WTC11 (cell line): ENCODE results near the gene TCP11. TPM values are rescaled to one million over a fixed set of nuclear protein-coding genes. Genes with fewer than 3 reads are reported as not detected.

Experiments used
- ATAC-seq: fragments of 200-7000 bp; cut with Tn5 transposase; 2 replicates; pipeline ENCODE4 v1.10.0; 2021; ENCODE audit warnings: mild to moderate bottlenecking, moderate library complexity
- CTCF ChIA-PET: fragments of 300-600 bp; sonication (Branson Sonifier 250); formaldehyde crosslinking; loops from one replicate; lab custom pipeline; 2021; ENCODE audit warnings: antibody characterized with exemption; lab: Charles Lee
- POLR2A ChIA-PET: fragments of 350-600 bp; sonication (Branson Sonifier 250); formaldehyde crosslinking; loops from one replicate; lab custom pipeline; 2021; ENCODE audit warnings: antibody characterized with exemption; lab: Charles Lee
- DNase-seq: peaks from one replicate; pipeline ENCODE4 v3.0.0; 2021; ENCODE audit warnings: low spot score
- H3K27ac Mint-ChIP-seq: 2 replicates; pipeline ENCODE4 v1.8.0; 2021; ENCODE audit warnings: mixed read lengths
- H3K27me3 Mint-ChIP-seq: 2 replicates; pipeline ENCODE4 v1.8.0; 2021; ENCODE audit warnings: low read depth, mild to moderate bottlenecking, moderate library complexity, mixed read lengths
- H3K36me3 Mint-ChIP-seq: 2 replicates; pipeline ENCODE4 v1.8.0; 2021; ENCODE audit warnings: mixed read lengths
- H3K4me1 Mint-ChIP-seq: 2 replicates; pipeline ENCODE4 v1.8.0; 2022; ENCODE audit warnings: mixed read lengths
- H3K4me3 Mint-ChIP-seq: 2 replicates; pipeline ENCODE4 v1.8.0; 2021; ENCODE audit warnings: mild to moderate bottlenecking, moderate library complexity, mixed read lengths
- H3K9me3 Mint-ChIP-seq: 2 replicates; pipeline ENCODE4 v1.8.0; 2021; ENCODE audit warnings: mixed read lengths
- AFF4 ChIP-seq: sonication (generic); formaldehyde crosslinking; IDR thresholded peaks from 2 replicates; pipeline ENCODE4 v1.8.1; 2023; ENCODE audit warnings: mild to moderate bottlenecking, missing genetic modification reagents, borderline replicate concordance
- FOXJ3 ChIP-seq: sonication (generic); formaldehyde crosslinking; IDR thresholded peaks from 2 replicates; pipeline ENCODE4 v1.9.0; 2021; ENCODE audit warnings: missing genetic modification reagents, mild to moderate bottlenecking, borderline replicate concordance
- JAZF1 ChIP-seq: fragments of 250-450 bp; sonication (Bioruptor Pico); IDR thresholded peaks from 2 replicates; pipeline ENCODE4 v1.9.0; 2021; ENCODE audit warnings: moderate library complexity, mild to moderate bottlenecking, inconsistent platforms
- JUN ChIP-seq: sonication (generic); formaldehyde crosslinking; IDR thresholded peaks from 2 replicates; pipeline ENCODE4 v1.8.0; 2023; ENCODE audit warnings: mild to moderate bottlenecking, missing genetic modification reagents
- MXD4 ChIP-seq: fragments of 250-450 bp; sonication (Bioruptor Pico); IDR thresholded peaks from 2 replicates; pipeline ENCODE4 v1.8.0; 2021; ENCODE audit warnings: mild to moderate bottlenecking, moderate library complexity, borderline replicate concordance
- NFE2L1 ChIP-seq: sonication (generic); formaldehyde crosslinking; IDR thresholded peaks from 2 replicates; pipeline ENCODE4 v1.8.1; 2023; ENCODE audit warnings: missing genetic modification reagents
- NR3C1 ChIP-seq: sonication (generic); formaldehyde crosslinking; conservative IDR thresholded peaks from 2 replicates; pipeline ENCODE4 v1.8.1; 2023; ENCODE audit warnings: low read depth, mild to moderate bottlenecking, missing genetic modification reagents
- TEAD1 ChIP-seq: sonication (generic); formaldehyde crosslinking; IDR thresholded peaks from 2 replicates; pipeline ENCODE4 v1.8.0; 2022; ENCODE audit warnings: mild to moderate bottlenecking, missing genetic modification reagents
- USF2 ChIP-seq: sonication (generic); formaldehyde crosslinking; IDR thresholded peaks from 2 replicates; pipeline ENCODE4 v1.8.1; 2023; ENCODE audit warnings: mild to moderate bottlenecking, missing genetic modification reagents, moderate library complexity
- ZNF396 ChIP-seq: fragments of 250-450 bp; sonication (Bioruptor Pico); IDR thresholded peaks from 2 replicates; pipeline ENCODE4 v1.8.0; 2021; ENCODE audit warnings: mild to moderate bottlenecking, moderate library complexity, borderline replicate concordance
- total RNA-seq: library from RNA; stranded (reverse); gene quantifications from 3 replicates; pipeline ENCODE4 v1.2.3, GENCODE V29; 2021
- TF ChIP-seq, protein P1 (sequence below): sonication (generic); formaldehyde crosslinking; IDR thresholded peaks from 2 replicates; pipeline ENCODE4 v1.8.0; 2022; ENCODE audit warnings: mild to moderate bottlenecking, missing genetic modification reagents
- TF ChIP-seq, protein P2 (sequence below): sonication (generic); formaldehyde crosslinking; IDR thresholded peaks from 2 replicates; pipeline ENCODE4 v1.8.1; 2022; ENCODE audit warnings: mild to moderate bottlenecking, moderate library complexity, missing genetic modification reagents
- TF ChIP-seq, protein P3 (sequence below): sonication (generic); formaldehyde crosslinking; IDR thresholded peaks from 2 replicates; pipeline ENCODE4 v1.8.1; 2022; ENCODE audit warnings: mild to moderate bottlenecking, missing genetic modification reagents, moderate library complexity, borderline replicate concordance
- TF ChIP-seq, protein P4 (sequence below): sonication (generic); formaldehyde crosslinking; IDR thresholded peaks from 2 replicates; pipeline ENCODE4 v1.8.0; 2023; ENCODE audit warnings: mild to moderate bottlenecking, missing genetic modification reagents

TCP11 gene
- total RNA-seq, 1 experiment from 2014 or later = not detected

GRCh38 chr6:35176301-35177024 is 35.3 kb upstream of the TCP11 start:
- POLR2A ChIA-PET = no interaction called here
- Mint-ChIP-seq H3K27me3 (peaks cover 3% of the 10 kb centered on the region; the same call in 1 of the 2 replicates), H3K4me3 (no peak overlapping the region), H3K36me3 (no peaks in the 10 kb centered on the region), H3K27ac (no peak overlapping the region), H3K9me3 (no peaks in the 10 kb centered on the region), H3K4me1 (peaks cover 6% of the 10 kb centered on the region)
- no peak for DNase-seq
- CTCF ChIA-PET = interaction anchor here (0.8 to 1.1 kb wide), 2 partner anchors 28 to 729 kb away, joined by 3 to 5 read pairs; no protein-coding TSS in a partner anchor
- ATAC-seq = no peak
- TF ChIP-seq TEAD1 = no peak
- TF ChIP-seq NR3C1 (CRISPR knock-in tag) = no peak
- TF ChIP-seq JAZF1 (CRISPR knock-in tag) = no peak
- TF ChIP-seq, protein P1, sequence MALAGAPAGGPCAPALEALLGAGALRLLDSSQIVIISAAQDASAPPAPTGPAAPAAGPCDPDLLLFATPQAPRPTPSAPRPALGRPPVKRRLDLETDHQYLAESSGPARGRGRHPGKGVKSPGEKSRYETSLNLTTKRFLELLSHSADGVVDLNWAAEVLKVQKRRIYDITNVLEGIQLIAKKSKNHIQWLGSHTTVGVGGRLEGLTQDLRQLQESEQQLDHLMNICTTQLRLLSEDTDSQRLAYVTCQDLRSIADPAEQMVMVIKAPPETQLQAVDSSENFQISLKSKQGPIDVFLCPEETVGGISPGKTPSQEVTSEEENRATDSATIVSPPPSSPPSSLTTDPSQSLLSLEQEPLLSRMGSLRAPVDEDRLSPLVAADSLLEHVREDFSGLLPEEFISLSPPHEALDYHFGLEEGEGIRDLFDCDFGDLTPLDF (CRISPR knock-in tag) = no peak
- no peak for TF ChIP-seq AFF4 (CRISPR knock-in tag)
- TF ChIP-seq, protein P2, sequence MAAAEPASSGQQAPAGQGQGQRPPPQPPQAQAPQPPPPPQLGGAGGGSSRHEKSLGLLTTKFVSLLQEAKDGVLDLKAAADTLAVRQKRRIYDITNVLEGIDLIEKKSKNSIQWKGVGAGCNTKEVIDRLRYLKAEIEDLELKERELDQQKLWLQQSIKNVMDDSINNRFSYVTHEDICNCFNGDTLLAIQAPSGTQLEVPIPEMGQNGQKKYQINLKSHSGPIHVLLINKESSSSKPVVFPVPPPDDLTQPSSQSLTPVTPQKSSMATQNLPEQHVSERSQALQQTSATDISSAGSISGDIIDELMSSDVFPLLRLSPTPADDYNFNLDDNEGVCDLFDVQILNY (CRISPR knock-in tag) = no peak
- TF ChIP-seq, protein P3, sequence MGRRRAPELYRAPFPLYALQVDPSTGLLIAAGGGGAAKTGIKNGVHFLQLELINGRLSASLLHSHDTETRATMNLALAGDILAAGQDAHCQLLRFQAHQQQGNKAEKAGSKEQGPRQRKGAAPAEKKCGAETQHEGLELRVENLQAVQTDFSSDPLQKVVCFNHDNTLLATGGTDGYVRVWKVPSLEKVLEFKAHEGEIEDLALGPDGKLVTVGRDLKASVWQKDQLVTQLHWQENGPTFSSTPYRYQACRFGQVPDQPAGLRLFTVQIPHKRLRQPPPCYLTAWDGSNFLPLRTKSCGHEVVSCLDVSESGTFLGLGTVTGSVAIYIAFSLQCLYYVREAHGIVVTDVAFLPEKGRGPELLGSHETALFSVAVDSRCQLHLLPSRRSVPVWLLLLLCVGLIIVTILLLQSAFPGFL (CRISPR knock-in tag) = no peak
- TF ChIP-seq JUN (CRISPR knock-in tag) = no peak
- TF ChIP-seq, protein P4, sequence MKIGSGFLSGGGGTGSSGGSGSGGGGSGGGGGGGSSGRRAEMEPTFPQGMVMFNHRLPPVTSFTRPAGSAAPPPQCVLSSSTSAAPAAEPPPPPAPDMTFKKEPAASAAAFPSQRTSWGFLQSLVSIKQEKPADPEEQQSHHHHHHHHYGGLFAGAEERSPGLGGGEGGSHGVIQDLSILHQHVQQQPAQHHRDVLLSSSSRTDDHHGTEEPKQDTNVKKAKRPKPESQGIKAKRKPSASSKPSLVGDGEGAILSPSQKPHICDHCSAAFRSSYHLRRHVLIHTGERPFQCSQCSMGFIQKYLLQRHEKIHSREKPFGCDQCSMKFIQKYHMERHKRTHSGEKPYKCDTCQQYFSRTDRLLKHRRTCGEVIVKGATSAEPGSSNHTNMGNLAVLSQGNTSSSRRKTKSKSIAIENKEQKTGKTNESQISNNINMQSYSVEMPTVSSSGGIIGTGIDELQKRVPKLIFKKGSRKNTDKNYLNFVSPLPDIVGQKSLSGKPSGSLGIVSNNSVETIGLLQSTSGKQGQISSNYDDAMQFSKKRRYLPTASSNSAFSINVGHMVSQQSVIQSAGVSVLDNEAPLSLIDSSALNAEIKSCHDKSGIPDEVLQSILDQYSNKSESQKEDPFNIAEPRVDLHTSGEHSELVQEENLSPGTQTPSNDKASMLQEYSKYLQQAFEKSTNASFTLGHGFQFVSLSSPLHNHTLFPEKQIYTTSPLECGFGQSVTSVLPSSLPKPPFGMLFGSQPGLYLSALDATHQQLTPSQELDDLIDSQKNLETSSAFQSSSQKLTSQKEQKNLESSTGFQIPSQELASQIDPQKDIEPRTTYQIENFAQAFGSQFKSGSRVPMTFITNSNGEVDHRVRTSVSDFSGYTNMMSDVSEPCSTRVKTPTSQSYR (CRISPR knock-in tag) = no peak
- TF ChIP-seq FOXJ3 (CRISPR knock-in tag) = no peak
- no peak for TF ChIP-seq USF2 (CRISPR knock-in tag)
- TF ChIP-seq ZNF396 (CRISPR knock-in tag) = no peak
- no peak for TF ChIP-seq MXD4 (CRISPR knock-in tag)
- no peak for TF ChIP-seq NFE2L1 (CRISPR knock-in tag)
